Endometrium (tissue), 2 donors: ENCODE data around the gene HUWE1.
"Not testable (repeated sequence)": the region's sequence is repeated elsewhere in the genome, so short reads cannot be mapped to it uniquely, and the experiment has no call there.

Experiments used
- FAIRE-seq: peaks from 2 replicates; lab custom pipeline; 2012; peaks lifted over from hg19 to GRCh38; lab: Jason Lieb, UNC
- donor health status: control.
- donor health status: control.

Gene HUWE1, protein sequence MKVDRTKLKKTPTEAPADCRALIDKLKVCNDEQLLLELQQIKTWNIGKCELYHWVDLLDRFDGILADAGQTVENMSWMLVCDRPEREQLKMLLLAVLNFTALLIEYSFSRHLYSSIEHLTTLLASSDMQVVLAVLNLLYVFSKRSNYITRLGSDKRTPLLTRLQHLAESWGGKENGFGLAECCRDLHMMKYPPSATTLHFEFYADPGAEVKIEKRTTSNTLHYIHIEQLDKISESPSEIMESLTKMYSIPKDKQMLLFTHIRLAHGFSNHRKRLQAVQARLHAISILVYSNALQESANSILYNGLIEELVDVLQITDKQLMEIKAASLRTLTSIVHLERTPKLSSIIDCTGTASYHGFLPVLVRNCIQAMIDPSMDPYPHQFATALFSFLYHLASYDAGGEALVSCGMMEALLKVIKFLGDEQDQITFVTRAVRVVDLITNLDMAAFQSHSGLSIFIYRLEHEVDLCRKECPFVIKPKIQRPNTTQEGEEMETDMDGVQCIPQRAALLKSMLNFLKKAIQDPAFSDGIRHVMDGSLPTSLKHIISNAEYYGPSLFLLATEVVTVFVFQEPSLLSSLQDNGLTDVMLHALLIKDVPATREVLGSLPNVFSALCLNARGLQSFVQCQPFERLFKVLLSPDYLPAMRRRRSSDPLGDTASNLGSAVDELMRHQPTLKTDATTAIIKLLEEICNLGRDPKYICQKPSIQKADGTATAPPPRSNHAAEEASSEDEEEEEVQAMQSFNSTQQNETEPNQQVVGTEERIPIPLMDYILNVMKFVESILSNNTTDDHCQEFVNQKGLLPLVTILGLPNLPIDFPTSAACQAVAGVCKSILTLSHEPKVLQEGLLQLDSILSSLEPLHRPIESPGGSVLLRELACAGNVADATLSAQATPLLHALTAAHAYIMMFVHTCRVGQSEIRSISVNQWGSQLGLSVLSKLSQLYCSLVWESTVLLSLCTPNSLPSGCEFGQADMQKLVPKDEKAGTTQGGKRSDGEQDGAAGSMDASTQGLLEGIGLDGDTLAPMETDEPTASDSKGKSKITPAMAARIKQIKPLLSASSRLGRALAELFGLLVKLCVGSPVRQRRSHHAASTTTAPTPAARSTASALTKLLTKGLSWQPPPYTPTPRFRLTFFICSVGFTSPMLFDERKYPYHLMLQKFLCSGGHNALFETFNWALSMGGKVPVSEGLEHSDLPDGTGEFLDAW (N-terminal part only)

DNA sequence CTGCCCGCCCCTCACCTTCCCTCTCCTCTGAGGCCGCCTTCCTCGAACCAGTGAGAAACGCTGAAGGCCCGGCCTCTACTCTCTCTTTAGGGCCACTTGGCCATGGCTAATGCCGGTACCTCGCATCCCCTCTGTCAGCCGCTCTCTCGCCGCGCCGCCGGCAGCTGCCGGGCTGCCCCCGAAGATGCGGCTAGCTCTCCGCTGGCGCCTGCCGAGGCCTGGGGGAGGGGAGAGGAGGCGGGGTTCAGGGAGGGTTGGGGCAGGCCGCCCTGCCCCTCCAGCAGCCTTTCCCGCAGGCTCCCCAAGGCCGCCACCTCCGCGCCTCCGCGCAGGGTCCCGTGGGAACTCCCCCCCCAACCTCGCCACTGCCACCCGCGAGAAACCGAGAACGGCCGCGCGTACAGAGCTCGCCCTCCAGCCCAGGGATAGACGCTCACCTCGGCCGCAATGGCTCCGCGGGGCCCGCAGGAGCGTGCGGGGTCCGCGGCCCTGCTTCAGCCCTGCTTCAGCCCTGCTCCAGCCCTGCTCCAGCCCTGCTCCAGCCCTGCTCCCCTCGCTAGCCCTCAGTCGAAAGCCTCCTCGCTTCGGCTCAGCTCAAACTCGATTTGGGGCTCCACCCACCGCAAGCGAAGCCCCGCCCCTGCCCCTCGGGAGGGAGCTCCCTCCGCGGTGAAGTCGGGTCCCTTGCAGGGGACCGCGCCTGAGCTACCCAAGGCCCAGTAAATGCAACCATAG, at the start of gene HUWE1:
HUWE1 (minus strand) TSS at position 569 of the 735 bp plus-strand sequence. CDS start 32,612 bp downstream, outside the sequence.
- FAIRE-seq, result no peak

DNA sequence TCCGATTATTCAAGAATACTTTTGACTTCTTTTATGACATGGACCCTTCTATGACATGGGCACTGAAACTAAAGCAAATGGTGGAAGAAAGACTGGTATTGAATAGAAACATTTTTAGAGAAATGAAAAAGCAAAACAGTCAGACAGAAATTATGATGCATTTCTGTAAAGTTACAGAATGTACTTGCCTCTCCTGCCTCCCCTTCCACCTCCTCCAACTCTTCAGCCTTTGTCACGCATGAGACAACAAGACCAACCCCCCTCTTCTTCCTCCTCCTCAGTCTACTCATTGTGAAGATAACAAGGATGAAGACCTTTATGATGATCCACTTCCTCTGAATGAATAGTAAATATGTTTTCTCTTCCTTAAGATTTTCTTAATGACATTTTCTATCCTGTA, 46.3 kb upstream of the HUWE1 start:
- FAIRE-seq, result no peak

- FAIRE-seq, result no peak
Observed at GRCh38 chrX:53729751-53730150, 43.2 kb upstream of the HUWE1 start.

GRCh38 chrX:53728506-53728905, 42.0 kb upstream of the HUWE1 start:
- no peak for FAIRE-seq

DNA sequence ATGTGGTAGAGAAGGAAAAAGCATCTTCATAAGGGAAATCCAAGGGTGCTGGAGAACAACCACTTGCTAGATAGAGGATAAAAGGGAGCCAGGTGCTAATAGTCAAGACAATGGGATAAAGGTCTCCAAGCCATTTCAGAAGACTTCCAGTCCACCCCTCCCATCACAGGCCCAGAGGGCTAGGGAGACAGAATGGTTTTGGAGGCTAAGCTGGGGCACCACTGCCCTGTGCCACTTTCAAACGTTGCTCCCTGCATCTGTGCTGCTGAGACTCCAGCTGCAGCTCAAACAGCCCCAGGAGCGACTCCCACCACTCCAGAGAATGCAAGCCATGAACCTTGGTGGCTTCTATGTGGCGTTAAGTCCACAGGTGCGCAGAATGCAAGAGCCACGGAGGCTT, 38.4 kb upstream of the HUWE1 start:
- FAIRE-seq, result no peak

DNA sequence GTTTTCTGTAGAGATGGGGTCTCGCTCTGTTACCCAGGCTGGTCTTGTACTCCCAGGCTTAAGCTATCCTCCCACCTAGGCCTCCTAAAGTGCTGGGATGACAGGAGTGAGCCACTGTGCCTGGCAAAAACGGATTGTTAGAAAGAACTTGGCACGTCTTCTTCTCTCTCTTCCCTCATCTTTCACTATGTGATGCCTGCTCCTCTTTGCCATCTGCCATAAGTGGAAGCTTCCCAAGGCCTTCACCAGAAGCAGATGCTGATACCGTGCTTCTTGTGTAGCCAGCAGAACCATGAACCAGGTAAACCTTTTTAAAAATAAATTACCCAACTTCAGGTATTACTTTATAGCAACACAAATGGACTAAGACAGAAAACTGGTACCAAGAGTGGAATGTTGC, 36.9 kb upstream of the HUWE1 start:
- no peak for FAIRE-seq

DNA sequence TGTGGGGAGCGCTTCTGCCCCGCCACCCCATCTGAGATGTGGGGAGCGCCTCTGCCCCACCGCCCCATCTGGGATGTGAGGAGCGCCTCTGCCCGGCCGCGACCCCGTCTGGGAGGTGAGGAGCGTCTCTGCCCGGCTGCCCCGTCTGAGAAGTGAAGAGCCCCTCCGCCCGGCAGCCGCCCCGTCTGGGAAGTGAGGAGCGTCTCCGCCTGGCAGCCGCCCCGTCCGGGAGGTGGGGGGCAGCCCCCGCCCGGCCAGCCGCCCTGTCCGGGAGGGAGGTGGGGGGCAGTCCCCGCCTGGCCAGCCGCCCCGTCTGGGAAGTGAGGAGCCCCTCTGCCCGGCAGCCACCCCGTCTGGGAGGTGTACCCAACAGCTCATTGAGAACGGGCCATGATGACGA, 35.1 kb upstream of the HUWE1 start:
- FAIRE-seq, result not testable (repeated sequence)

DNA sequence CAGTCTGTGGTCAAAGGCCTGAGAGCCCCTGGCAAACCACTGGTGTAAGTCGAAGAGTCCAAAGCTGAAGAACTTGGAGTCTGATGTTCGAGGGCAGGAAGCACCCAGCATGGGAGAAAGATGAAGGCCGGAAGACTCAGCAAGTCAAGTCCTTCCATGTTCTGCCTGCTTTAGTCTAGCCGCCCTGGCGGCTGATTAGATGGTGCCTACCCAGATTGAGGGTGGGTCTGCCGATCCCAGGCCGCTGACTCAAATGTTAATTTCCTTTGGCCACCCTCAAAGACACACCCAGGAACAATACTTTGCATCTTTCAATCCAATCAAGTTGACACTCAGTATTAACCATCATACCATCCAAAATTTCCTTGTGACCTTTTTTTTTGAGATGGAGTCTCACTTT, 33.1 kb upstream of the HUWE1 start:
- FAIRE-seq, result not testable (repeated sequence)

- no peak for FAIRE-seq
Observed at GRCh38 chrX:53718073-53718472, 31.6 kb upstream of the HUWE1 start.

DNA sequence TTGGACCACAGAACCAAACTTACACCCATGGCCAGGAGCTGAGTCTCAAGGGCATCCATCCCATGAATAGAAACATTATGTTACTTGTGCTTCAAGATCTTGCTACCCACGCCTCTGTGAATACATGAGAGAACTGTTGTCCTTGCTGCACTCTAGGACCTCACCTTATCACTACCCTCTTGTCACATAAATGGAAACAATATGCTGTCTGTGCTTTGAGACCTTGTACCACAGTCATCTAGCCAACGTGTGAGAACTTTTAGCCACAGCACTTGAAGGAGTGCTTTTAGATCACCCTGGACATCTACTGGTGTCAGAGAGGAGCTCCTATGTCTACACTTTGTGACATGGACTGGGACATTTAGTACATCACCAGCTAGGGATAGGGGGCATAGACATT, 30.7 kb upstream of the HUWE1 start:
- FAIRE-seq, result no peak

DNA sequence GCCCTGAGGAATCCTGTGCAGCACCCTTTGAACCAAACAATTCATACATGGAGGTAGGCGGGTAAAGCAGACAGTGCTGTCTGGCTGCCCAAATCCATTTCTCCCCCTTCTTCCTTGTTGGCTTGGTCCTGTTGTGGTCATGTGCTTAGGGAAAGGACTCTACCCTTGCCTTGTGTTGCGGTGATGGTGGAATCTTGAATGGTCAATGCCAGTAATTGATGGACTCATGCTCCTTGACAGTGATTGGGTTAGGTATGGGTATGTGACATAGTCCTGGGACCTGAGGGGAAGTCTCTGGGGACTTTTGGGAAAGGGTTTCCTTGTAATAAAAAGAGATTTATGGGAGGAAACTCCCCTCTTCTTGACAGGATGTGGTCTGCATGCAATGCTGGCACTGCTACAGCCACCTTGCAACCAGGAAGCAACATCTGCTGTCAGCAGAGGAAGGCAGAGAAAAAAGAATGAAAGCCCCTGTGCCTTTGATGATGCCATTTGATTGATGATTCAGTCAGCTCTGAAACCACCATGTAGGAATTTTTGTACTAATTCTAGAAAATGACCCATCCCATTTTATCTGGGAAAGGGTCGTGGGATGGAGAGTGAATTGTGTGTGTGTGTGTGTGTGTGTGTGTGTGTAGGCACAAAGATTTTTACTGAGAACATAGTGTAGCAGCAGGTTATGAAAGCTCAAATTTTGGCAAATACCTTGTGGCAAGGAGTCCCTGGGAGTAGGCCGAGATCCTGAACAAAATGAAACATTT, 30.0 kb upstream of the HUWE1 start:
- FAIRE-seq, result no peak

DNA sequence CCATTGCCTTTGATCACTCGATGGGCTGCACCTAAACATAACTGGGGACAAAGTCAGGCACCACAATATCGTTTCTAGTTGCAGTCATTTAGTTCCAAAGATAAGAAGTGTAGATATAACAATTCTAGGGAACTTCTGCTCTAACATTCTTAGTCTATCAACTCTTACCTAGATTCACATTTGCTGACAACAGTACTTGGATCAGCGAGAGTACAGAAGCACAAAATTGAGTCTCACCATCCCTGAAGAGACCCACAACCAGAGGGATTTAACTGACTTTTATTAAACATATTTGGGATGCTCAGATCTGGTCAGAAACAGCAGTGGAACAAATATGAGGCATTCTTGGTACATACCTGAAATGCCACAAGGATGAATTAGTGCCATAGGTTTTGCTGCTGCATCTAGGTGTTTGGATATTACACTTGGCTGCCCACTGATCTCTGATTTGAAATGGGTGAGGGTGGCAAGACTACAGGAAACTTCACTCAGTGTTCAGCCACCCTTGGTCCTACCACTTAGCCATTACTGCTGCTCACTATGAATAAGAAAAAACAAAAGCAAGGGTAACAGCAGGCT, 28.9 kb upstream of the HUWE1 start:
- no peak for FAIRE-seq

DNA sequence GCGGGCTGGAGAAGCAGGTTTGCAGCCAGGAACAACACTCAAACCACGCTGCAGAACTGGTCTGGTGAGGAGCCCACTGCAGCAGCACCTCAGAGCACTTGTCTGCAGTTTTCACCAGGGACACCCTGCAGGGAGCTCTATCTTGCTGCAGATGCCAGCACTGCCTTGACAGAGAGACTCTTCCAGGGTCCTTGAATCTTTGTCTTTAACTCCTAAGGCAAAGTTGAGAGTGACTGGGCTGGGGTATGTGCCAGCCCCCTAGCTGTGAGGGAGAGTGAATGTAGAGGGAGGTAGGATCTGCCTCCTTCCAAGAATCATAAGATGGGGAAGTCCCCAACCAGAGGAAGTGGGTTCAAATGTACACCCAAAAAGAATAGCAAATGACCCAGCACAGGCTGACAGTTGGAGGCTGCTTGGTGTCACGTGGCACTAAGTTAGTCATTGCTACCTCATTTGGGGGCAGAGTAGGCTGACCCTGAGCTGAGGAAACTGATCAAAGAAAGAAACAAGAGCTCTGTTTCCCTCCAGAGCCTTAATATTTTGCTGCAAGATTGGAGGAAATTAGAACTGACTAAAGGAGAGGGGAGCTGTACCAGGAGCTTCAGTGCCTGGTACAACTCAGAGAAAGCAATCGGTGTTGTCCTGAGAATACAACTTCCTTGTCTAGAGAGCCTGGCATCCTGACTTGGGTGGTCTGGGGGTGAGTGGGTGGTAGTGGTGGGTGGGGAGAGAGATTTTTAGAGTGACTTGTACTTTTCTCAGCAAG, 28.2 kb upstream of the HUWE1 start:
- no peak for FAIRE-seq

GRCh38 chrX:53713987-53714579, 27.6 kb upstream of the HUWE1 start:
- no peak for FAIRE-seq

DNA sequence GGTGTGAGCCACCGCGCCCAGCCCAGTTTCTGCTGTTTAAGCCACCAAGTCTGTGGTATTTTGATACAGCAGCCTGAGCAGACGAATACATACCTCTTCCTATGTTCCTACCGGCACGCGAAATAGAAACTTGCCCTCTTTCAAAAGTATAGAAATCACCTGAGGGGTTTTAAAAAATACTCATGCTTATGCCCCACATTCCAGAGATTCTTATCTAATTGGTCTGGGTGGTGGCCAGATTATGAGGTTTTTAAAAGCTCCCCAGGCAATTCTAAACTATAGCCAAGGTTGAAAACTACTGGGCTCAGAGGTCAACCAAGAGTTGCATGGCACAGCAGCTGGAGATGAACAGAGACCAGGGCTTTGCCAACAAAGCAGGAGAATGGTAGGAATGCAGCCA, 24.9 kb upstream of the HUWE1 start:
- FAIRE-seq, result no peak

GRCh38 chrX:53704854-53705253, 18.3 kb upstream of the HUWE1 start:
- no peak for FAIRE-seq

DNA sequence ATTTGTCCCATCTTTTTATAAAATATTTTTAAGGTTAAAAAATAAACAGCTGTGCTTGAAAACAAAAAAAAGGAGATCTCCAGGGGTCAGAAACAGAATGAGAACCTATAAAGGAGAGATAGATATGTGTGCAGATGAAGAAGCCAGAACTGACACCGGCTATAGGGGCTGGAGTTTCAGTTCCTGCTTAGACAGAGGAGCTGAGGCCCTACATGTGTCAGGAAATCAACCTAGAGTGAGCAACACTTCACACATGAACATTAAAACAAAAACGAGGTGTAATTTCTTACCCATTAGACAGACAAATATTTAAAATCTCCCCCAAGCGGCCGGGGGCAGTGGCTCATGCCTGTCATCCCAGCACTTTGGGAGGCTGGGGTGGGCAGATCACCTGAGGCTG, 17.8 kb upstream of the HUWE1 start:
- no peak for FAIRE-seq

DNA sequence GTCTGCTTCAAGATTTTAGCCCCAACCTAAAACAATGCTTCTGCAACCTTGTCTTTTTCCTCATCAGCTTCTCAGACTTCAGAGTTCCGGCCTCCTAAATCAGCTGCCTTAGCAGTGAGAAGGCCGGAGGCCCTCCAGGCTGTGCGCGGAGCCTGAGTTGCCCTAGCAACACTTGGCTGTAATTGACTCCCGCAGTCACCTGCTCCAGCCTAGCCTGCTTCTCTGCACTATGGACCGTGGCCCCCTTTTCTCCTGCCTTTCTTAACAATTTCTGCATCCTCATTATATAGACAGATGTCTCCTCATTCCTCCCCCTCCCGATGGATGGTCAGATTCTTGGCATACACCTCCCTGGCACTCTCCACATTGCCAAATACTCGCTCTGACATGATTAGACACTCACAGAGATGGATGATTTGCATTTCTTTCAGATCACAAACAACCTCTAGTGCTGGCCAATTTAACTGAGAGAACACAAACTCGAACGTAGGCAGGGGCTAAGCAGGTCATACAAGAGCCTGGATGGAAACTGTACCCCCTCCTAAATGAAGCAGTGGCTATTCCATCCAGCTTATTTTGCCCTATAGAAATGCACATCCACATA, 9.5 kb upstream of the HUWE1 start:
- no peak for FAIRE-seq

DNA sequence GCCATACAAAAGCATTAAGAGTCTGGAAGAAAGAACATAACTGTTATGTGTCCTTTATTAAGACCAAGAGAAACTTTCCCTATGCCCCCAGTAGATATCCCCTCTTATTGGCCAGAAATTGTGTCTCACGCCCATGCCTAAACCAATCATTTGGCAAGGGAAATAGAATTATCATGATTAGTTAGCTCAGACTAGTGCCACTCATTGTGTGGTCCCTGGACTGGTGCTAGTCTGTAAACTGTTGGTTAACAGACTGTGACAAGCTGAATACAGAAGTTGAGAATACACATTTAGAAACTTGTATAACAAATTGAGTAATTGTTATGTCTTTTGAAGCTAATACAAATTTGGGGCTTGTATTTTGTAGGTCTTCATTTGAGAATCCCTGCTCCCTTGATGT, 8.1 kb upstream of the HUWE1 start:
- FAIRE-seq, result no peak
